Caco-2 (cell line): ENCODE measurements around the gene MLYCD. TPM values are rescaled to one million over a fixed set of nuclear protein-coding genes. Genes with fewer than 3 reads are reported as not detected.

ENCODE experiments used
- BruUV-seq: library from RNA; stranded (reverse); fragments of 400-500 nt; replicated peaks from 2 replicates; lab custom pipeline; 2021; lab: Mats Ljungman, UMichigan
- CTCF ChIA-PET: fragments of 300-600 bp; sonication (Branson Sonifier 250); formaldehyde crosslinking; loops from one replicate; lab custom pipeline; 2022; ENCODE audit warnings: antibody characterized with exemption; lab: Charles Lee
- POLR2A ChIA-PET: fragments of 300-600 bp; sonication (Branson Sonifier 250); formaldehyde crosslinking; loops from one replicate; lab custom pipeline; 2022; ENCODE audit warnings: antibody characterized with exemption; lab: Charles Lee
- DNase-seq, 2 experiments: peaks; one replicate each; pipeline versions ENCODE4 v3.0.0 to v3.0.0-alpha.2; 2020 to 2022
- H3K27me3 ChIP-seq: replicated peaks from 2 replicates; pipeline ENCODE4 v1.6.0; 2011; ENCODE audit warnings: low read length; ENCODE audit not compliant: control insufficient read depth, insufficient read depth
- H3K36me3 ChIP-seq: 2 replicates; pipeline ENCODE4 v1.5.1; 2011; ENCODE audit warnings: low read length; ENCODE audit not compliant: control insufficient read depth, insufficient read depth
- H3K4me1 ChIP-seq: fragments of 250-450 bp; sonication (Bioruptor Pico); 2 replicates; pipeline ENCODE4 v1.5.1; 2020; ENCODE audit warnings: mild to moderate bottlenecking
- H3K4me3 ChIP-seq: 2 replicates; pipeline ENCODE4 v1.5.1; 2011; ENCODE audit warnings: low read depth, mild to moderate bottlenecking, control low read depth, low read length
- H3K9me3 ChIP-seq: fragments of 250-450 bp; sonication (Bioruptor Pico); 2 replicates; pipeline ENCODE4 v1.5.1; 2020; ENCODE audit warnings: mild to moderate bottlenecking, moderate library complexity
- H3K27ac Mint-ChIP-seq: one replicate; pipeline ENCODE4 v1.8.0; 2022; ENCODE audit warnings: mixed read lengths; ENCODE audit not compliant: unreplicated experiment
- H3K27me3 Mint-ChIP-seq: one replicate; pipeline ENCODE4 v1.8.0; 2022; ENCODE audit warnings: mixed read lengths; ENCODE audit not compliant: insufficient read depth, unreplicated experiment
- H3K36me3 Mint-ChIP-seq: one replicate; pipeline ENCODE4 v1.8.0; 2022; ENCODE audit warnings: mild to moderate bottlenecking, mixed read lengths; ENCODE audit not compliant: insufficient read depth, unreplicated experiment
- H3K4me1 Mint-ChIP-seq: one replicate; pipeline ENCODE4 v1.8.0; 2022; ENCODE audit warnings: low read depth, mixed read lengths; ENCODE audit not compliant: unreplicated experiment
- H3K4me3 Mint-ChIP-seq: one replicate; pipeline ENCODE4 v1.8.0; 2022; ENCODE audit warnings: mild to moderate bottlenecking, moderate library complexity, mixed read lengths; ENCODE audit not compliant: unreplicated experiment
- H3K9me3 Mint-ChIP-seq: one replicate; pipeline ENCODE4 v1.8.0; 2022; ENCODE audit warnings: mixed read lengths; ENCODE audit not compliant: unreplicated experiment
- CTCF ChIP-seq, 2 experiments: fragments of 200-600 bp in 1 of 2; IDR thresholded peaks; 1 replicate in 1 of 2; 2 replicates in 1 of 2; pipeline versions ENCODE4 v1.5.1 to v1.8.0; 2011 to 2022; ENCODE audit warnings: antibody characterized with exemption in 1 of 2, control low read depth in 1 of 2, inconsistent platforms in 1 of 2, low read depth in 1 of 2, low read length in 1 of 2, mild to moderate bottlenecking in 1 of 2, moderate library complexity in 1 of 2; ENCODE audit not compliant: insufficient read depth in 1 of 2, severe bottlenecking in 1 of 2, unreplicated experiment in 1 of 2
- intact Hi-C: fragments of 100-400 bp; cut with micrococcal nuclease; formaldehyde crosslinking; loops from one replicate; pipeline ENCODE4 v1.10.0; 2022; ENCODE audit not compliant: unreplicated experiment
- total RNA-seq: library from RNA; stranded (reverse); gene quantifications from 2 replicates; pipeline ENCODE4 v1.2.3, GENCODE V29; 2022

The MLYCD gene
- total RNA-seq, 1 experiment from 2014 or later = 8.7 TPM

DNA sequence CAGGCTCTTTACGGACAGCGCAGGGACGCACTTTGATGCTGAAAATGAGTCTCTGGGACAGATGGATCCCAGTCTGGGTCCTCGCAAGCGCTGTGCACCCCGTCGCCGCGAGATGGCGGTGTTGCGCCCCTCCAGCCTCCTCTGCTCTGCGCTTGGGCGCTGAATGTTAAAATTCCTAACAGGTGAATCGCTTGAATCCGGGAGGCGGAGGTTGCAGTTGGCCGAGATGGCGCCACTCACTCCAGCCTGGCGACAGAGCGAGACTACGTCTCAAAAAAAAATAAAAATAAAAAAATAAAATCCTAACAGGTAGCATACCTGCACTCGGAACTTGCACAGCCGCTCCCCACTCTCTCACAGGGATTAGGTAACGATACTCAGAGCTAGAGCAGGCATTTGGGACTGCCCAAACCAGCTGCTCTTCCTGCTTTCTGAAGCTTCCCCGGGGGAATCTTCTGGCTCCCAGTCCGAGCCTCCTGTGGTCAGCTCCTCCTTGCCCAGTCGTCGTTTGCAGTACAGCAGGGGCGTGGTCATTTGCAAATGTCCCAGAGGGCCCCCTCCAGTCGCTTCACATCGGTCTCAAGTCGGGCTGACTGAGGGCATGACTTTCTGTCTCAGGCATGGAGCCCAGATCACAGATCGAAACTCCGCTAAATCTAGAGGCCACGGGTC, 27.9 kb downstream of the MLYCD start:
- peak; percentile 90 to 95 for DNase-seq
- Histone ChIP-seq H3K9me3 (no peaks in the 10 kb centered on the region), H3K36me3 (no peaks in the 10 kb centered on the region), H3K4me1 (peaks cover 36% of the 10 kb centered on the region), H3K27me3 (no peaks in the 10 kb centered on the region), H3K4me3 (peak overlapping the region; percentile 43)
- CTCF ChIA-PET = interaction anchor here (0.6 to 2.6 kb wide), 8 partner anchors 23 to 159 kb away, joined by 3 to 44 read pairs (median 4); partner anchors contain the start of genes HSBP1 and OSGIN1
- Mint-ChIP-seq H3K36me3 (peaks cover 14% of the 10 kb centered on the region), H3K4me3 (peak overlapping the region; percentile 79), H3K27me3 (no peaks in the 10 kb centered on the region), H3K27ac (peak overlapping the region; percentile 95), H3K9me3 (no peaks in the 10 kb centered on the region), H3K4me1 (peaks cover 26% of the 10 kb centered on the region)
- TF ChIP-seq CTCF (IDR thresholded peaks at IDR 0.05; ENCODE audit: insufficient read depth in 1 of 2, low read depth in 1 of 2, low read length in 1 of 2, severe bottlenecking in 1 of 2, unreplicated experiment in 1 of 2) = peak; percentile 94 to 98
- intact Hi-C loops = loop anchor here (1.0 kb wide), 6 partner anchors 16 to 138 kb away; partner anchors contain the start of genes MLYCD and OSGIN1
- POLR2A ChIA-PET = interaction anchor here (0.5 to 4.2 kb wide), 5 partner anchors 24 to 745 kb away, joined by 3 to 31 read pairs (median 6); partner anchors contain the start of gene OSGIN1
- BruUV-seq = TSS peak; percentile 98

- Histone ChIP-seq H3K4me3 (no peak overlapping the region), H3K36me3 (no peaks in the 10 kb centered on the region), H3K27me3 (no peaks in the 10 kb centered on the region), H3K4me1 (peaks cover 36% of the 10 kb centered on the region), H3K9me3 (no peaks in the 10 kb centered on the region)
- DNase-seq = peak in 1 of 2 experiments; percentile 48
- Mint-ChIP-seq H3K27me3 (no peaks in the 10 kb centered on the region), H3K4me1 (peaks cover 26% of the 10 kb centered on the region), H3K4me3 (no peak overlapping the region), H3K9me3 (no peaks in the 10 kb centered on the region), H3K27ac (peak overlapping the region; percentile 35), H3K36me3 (peaks cover 15% of the 10 kb centered on the region)
- POLR2A ChIA-PET = interaction anchor here (4.2 kb wide), 1 partner anchor 25 kb away, joined by 31 read pairs; the partner anchor contains the start of gene OSGIN1
- TF ChIP-seq CTCF (IDR thresholded peaks at IDR 0.05; ENCODE audit: insufficient read depth in 1 of 2, low read depth in 1 of 2, low read length in 1 of 2, severe bottlenecking in 1 of 2, unreplicated experiment in 1 of 2) = no peak
- no TSS peak for BruUV-seq
- CTCF ChIA-PET = interaction anchor here (0.7 to 2.4 kb wide), 4 partner anchors 10 to 216 kb away, joined by 3 to 10 read pairs (median 4); partner anchors contain the start of genes DNAAF1, HSDL1 and OSGIN1
- intact Hi-C loops = no loop called here
Observed at GRCh38 chr16:83928341-83929055, 29.6 kb downstream of the MLYCD start.
